ENCODE data around the gene HACD3.

DNA sequence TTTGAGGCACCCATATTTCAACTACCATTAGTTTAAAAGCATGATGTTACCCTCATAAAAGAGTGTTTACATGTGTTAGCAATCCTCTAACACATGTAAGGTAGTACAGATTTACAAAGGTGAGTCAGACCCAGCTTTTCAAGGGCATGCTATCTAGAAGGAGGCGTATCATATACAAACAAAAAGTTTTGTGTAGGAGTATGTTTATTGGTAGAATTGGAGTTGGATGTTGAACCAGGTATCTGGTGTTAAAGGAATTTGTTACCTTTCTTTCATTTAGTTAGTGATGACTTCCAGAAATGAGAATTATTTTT is 2.4 kb downstream of the HACD3 start:
- TF ChIP-seq CTCF (IDR thresholded peaks at IDR 0.05) (no peak), EP300 (IDR thresholded peaks at IDR 0.05) (no peak)
